H1 (cell line): ENCODE measurements around the gene CSTF2. TPM values are rescaled to one million over a fixed set of nuclear protein-coding genes. Genes with fewer than 3 reads are reported as not detected.

ENCODE experiments used
- CBX8 ChIP-seq: fragments of 300-800, 300-1000 bp; sonication (generic); IDR thresholded peaks from 2 replicates; pipeline ENCODE4 v1.7.1; 2016; ENCODE audit warnings: low read depth, low read length, borderline replicate concordance
- CHD1 ChIP-seq: IDR thresholded peaks from 2 replicates; pipeline ENCODE4 v1.6.1; 2012; ENCODE audit warnings: low read depth, low read length, improper control_type of control experiment
- CHD2 ChIP-seq: IDR thresholded peaks from 2 replicates; pipeline ENCODE4 v1.6.1; 2012; ENCODE audit warnings: low read length, improper control_type of control experiment
- JUN ChIP-seq: IDR thresholded peaks from 2 replicates; pipeline ENCODE4 v1.6.1; 2011; ENCODE audit warnings: low read depth, mild to moderate bottlenecking, improper control_type of control experiment, low read length
- RBBP5 ChIP-seq: IDR thresholded peaks from 2 replicates; pipeline ENCODE4 v1.7.1; 2012; ENCODE audit warnings: low read depth, mild to moderate bottlenecking, inconsistent platforms, low read length, moderate library complexity, borderline replicate concordance
- SP4 ChIP-seq: IDR thresholded peaks from 2 replicates; pipeline ENCODE4 v1.6.1; 2012; ENCODE audit warnings: low read length, inconsistent platforms
- ZNF274 ChIP-seq: IDR thresholded peaks from 2 replicates; pipeline ENCODE4 v1.7.0; 2012; ENCODE audit warnings: low read length, borderline replicate concordance; ENCODE audit errors: extremely low read depth
- polyA plus RNA-seq, 7 experiments: library from polyadenylated mRNA; depleted of rRNA in 3 of 7; stranded (reverse) in 5 of 7; unstranded in 2 of 7; fragments of >200 nt in 5 of 7; fragments of 200-250 nt in 2 of 7; gene quantifications; 1 replicate in 5 of 7; 2 replicates in 1 of 7; 4 replicates in 1 of 7; pipeline versions ENCODE4 v1.2.1 to v1.2.3, GENCODE V29; 2011 to 2013; ENCODE audit warnings: missing spikeins in 2 of 7, mixed read lengths in 2 of 7
- total RNA-seq: library from RNA; stranded (reverse); fragmentation: NEBNext Ultra II Directional; extraction: Animal tissue kit (Norgen Biotek cat#: 25700); gene quantifications from 2 replicates; pipeline ENCODE4 v1.2.1, GENCODE V29; 2021
- TF ChIP-seq, protein P1 (sequence below): fragments of 300-600 bp; sonication (generic); IDR thresholded peaks from 2 replicates; pipeline ENCODE4 v1.7.1; 2012; ENCODE audit warnings: low read length, moderate library complexity, mild to moderate bottlenecking, inconsistent platforms; ENCODE audit not compliant: insufficient replicate concordance
- TF ChIP-seq, protein P2 (sequence below), 3 experiments: IDR thresholded peaks; 1 replicate in 2 of 3; 2 replicates in 1 of 3; pipeline versions ENCODE4 v1.5.1 to v1.6.1; 2011; ENCODE audit warnings: low read length in 3 of 3, mild to moderate bottlenecking in 3 of 3, inconsistent platforms in 2 of 3, low read depth in 1 of 3, moderate library complexity in 1 of 3; ENCODE audit not compliant: insufficient read depth in 1 of 3; ENCODE audit errors: control extremely low read depth in 1 of 3

CSTF2 gene
- total and polyA plus RNA-seq, 2 of the 8 experiments (the other 6 are each of a cell fraction or from before 2014, with no cell fraction given): 20.7 to 30.9 TPM

DNA sequence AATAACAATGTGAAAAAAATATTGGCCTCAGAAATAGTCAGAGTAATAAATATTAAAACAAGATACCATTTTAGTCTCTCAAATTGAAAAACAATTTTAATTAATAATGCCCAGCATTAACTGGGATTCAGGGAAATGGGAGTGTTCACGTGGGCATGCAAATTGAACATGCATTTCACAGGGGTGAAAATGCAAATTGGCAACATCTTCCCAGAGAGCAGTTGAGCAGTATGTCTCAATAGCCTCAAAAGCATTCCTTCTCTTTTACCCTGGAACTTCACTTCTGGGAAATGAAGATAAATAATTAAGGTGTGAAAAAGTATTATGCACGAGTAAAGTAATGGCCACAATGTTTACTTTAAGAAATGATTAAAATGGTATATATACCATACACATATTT is 32.6 kb downstream of the CSTF2 start (continued):
- TF ChIP-seq, protein P1, sequence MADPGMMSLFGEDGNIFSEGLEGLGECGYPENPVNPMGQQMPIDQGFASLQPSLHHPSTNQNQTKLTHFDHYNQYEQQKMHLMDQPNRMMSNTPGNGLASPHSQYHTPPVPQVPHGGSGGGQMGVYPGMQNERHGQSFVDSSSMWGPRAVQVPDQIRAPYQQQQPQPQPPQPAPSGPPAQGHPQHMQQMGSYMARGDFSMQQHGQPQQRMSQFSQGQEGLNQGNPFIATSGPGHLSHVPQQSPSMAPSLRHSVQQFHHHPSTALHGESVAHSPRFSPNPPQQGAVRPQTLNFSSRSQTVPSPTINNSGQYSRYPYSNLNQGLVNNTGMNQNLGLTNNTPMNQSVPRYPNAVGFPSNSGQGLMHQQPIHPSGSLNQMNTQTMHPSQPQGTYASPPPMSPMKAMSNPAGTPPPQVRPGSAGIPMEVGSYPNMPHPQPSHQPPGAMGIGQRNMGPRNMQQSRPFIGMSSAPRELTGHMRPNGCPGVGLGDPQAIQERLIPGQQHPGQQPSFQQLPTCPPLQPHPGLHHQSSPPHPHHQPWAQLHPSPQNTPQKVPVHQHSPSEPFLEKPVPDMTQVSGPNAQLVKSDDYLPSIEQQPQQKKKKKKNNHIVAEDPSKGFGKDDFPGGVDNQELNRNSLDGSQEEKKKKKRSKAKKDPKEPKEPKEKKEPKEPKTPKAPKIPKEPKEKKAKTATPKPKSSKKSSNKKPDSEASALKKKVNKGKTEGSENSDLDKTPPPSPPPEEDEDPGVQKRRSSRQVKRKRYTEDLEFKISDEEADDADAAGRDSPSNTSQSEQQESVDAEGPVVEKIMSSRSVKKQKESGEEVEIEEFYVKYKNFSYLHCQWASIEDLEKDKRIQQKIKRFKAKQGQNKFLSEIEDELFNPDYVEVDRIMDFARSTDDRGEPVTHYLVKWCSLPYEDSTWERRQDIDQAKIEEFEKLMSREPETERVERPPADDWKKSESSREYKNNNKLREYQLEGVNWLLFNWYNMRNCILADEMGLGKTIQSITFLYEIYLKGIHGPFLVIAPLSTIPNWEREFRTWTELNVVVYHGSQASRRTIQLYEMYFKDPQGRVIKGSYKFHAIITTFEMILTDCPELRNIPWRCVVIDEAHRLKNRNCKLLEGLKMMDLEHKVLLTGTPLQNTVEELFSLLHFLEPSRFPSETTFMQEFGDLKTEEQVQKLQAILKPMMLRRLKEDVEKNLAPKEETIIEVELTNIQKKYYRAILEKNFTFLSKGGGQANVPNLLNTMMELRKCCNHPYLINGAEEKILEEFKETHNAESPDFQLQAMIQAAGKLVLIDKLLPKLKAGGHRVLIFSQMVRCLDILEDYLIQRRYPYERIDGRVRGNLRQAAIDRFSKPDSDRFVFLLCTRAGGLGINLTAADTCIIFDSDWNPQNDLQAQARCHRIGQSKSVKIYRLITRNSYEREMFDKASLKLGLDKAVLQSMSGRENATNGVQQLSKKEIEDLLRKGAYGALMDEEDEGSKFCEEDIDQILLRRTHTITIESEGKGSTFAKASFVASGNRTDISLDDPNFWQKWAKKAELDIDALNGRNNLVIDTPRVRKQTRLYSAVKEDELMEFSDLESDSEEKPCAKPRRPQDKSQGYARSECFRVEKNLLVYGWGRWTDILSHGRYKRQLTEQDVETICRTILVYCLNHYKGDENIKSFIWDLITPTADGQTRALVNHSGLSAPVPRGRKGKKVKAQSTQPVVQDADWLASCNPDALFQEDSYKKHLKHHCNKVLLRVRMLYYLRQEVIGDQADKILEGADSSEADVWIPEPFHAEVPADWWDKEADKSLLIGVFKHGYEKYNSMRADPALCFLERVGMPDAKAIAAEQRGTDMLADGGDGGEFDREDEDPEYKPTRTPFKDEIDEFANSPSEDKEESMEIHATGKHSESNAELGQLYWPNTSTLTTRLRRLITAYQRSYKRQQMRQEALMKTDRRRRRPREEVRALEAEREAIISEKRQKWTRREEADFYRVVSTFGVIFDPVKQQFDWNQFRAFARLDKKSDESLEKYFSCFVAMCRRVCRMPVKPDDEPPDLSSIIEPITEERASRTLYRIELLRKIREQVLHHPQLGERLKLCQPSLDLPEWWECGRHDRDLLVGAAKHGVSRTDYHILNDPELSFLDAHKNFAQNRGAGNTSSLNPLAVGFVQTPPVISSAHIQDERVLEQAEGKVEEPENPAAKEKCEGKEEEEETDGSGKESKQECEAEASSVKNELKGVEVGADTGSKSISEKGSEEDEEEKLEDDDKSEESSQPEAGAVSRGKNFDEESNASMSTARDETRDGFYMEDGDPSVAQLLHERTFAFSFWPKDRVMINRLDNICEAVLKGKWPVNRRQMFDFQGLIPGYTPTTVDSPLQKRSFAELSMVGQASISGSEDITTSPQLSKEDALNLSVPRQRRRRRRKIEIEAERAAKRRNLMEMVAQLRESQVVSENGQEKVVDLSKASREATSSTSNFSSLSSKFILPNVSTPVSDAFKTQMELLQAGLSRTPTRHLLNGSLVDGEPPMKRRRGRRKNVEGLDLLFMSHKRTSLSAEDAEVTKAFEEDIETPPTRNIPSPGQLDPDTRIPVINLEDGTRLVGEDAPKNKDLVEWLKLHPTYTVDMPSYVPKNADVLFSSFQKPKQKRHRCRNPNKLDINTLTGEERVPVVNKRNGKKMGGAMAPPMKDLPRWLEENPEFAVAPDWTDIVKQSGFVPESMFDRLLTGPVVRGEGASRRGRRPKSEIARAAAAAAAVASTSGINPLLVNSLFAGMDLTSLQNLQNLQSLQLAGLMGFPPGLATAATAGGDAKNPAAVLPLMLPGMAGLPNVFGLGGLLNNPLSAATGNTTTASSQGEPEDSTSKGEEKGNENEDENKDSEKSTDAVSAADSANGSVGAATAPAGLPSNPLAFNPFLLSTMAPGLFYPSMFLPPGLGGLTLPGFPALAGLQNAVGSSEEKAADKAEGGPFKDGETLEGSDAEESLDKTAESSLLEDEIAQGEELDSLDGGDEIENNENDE: no peak
- no peak for TF ChIP-seq RBBP5
- TF ChIP-seq JUN: no peak
- TF ChIP-seq CHD2: no peak
- TF ChIP-seq ZNF274: no peak
- no peak for TF ChIP-seq CBX8
- TF ChIP-seq, protein P2, sequence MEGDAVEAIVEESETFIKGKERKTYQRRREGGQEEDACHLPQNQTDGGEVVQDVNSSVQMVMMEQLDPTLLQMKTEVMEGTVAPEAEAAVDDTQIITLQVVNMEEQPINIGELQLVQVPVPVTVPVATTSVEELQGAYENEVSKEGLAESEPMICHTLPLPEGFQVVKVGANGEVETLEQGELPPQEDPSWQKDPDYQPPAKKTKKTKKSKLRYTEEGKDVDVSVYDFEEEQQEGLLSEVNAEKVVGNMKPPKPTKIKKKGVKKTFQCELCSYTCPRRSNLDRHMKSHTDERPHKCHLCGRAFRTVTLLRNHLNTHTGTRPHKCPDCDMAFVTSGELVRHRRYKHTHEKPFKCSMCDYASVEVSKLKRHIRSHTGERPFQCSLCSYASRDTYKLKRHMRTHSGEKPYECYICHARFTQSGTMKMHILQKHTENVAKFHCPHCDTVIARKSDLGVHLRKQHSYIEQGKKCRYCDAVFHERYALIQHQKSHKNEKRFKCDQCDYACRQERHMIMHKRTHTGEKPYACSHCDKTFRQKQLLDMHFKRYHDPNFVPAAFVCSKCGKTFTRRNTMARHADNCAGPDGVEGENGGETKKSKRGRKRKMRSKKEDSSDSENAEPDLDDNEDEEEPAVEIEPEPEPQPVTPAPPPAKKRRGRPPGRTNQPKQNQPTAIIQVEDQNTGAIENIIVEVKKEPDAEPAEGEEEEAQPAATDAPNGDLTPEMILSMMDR (IDR thresholded peaks at IDR 0.05; ENCODE audit: control extremely low read depth in 1 of 3, insufficient read depth in 1 of 3, low read depth in 1 of 3, low read length in 3 of 3): no peak
- TF ChIP-seq SP4: no peak
- no peak for TF ChIP-seq CHD1
